Hepatocyte (in vitro differentiated cells): Measurements from ENCODE around the gene SPP1. TPM values are rescaled to one million over a fixed set of nuclear protein-coding genes. Genes with fewer than 3 reads are reported as not detected.

Experiments used
- DNase-seq: peaks from one replicate; pipeline ENCODE4 v3.0.0-alpha.2; 2016; ENCODE audit warnings: low spot score
- H2AFZ ChIP-seq: fragments of 200-600 bp; sonication (generic); 2 replicates; pipeline ENCODE4 v1.6.0; 2016; ENCODE audit warnings: antibody characterized with exemption, mild to moderate bottlenecking
- H3K27ac ChIP-seq: fragments of 200-600 bp; sonication (generic); 2 replicates; pipeline ENCODE4 v1.5.1; 2016; ENCODE audit warnings: mild to moderate bottlenecking
- H3K27me3 ChIP-seq: fragments of 200-600 bp; sonication (generic); 2 replicates; pipeline ENCODE4 v1.6.1; 2016
- H3K36me3 ChIP-seq: fragments of 200-600 bp; sonication (generic); replicated peaks from 2 replicates; pipeline ENCODE4 v1.5.1; 2016; ENCODE audit warnings: low read depth; ENCODE audit not compliant: insufficient read depth
- H3K4me1 ChIP-seq: fragments of 200-600 bp; sonication (generic); 2 replicates; pipeline ENCODE4 v1.5.1; 2016; ENCODE audit warnings: mild to moderate bottlenecking, moderate library complexity; ENCODE audit not compliant: insufficient read depth
- H3K4me2 ChIP-seq: fragments of 200-600 bp; sonication (generic); 2 replicates; pipeline ENCODE4 v1.6.0; 2016
- H3K4me3 ChIP-seq: fragments of 200-600 bp; sonication (generic); 2 replicates; pipeline ENCODE4 v1.5.1; 2016; ENCODE audit warnings: mild to moderate bottlenecking
- H3K79me2 ChIP-seq: fragments of 200-600 bp; sonication (generic); 2 replicates; pipeline ENCODE4 v1.6.0; 2017; ENCODE audit warnings: mild to moderate bottlenecking
- H3K9me2 ChIP-seq: fragments of 200-600 bp; sonication (generic); replicated peaks from 2 replicates; pipeline ENCODE4 v1.6.0; 2017; ENCODE audit warnings: mild to moderate bottlenecking; ENCODE audit not compliant: insufficient read depth
- H3K9me3 ChIP-seq: fragments of 200-600 bp; sonication (generic); 2 replicates; pipeline ENCODE4 v1.5.1; 2016; ENCODE audit warnings: low read depth, mild to moderate bottlenecking
- H4K20me1 ChIP-seq: fragments of 200-600 bp; sonication (generic); 2 replicates; pipeline ENCODE4 v1.6.0; 2016; ENCODE audit warnings: mild to moderate bottlenecking; ENCODE audit not compliant: insufficient read depth, poor library complexity, severe bottlenecking
- EZH2 ChIP-seq: fragments of 200-600 bp; sonication (generic); IDR thresholded peaks from 2 replicates; pipeline ENCODE4 v1.6.1; 2016; ENCODE audit warnings: antibody characterized with exemption, mild to moderate bottlenecking, borderline replicate concordance
- EZH2phosphoT487 ChIP-seq: fragments of 200-600 bp; sonication (generic); IDR thresholded peaks from one replicate; pipeline ENCODE4 v1.6.1; 2018; ENCODE audit warnings: antibody characterized with exemption, mild to moderate bottlenecking, low read depth, moderate library complexity; ENCODE audit not compliant: unreplicated experiment, severe bottlenecking
- WGBS: methylation state at CpG from one replicate; pipeline ENCODE4 v1.1.6; 2016; ENCODE audit warnings: low lambda C conversion rate; ENCODE audit errors: missing lambda C conversion rate; 5-methylcytosine and 5-hydroxymethylcytosine counted together
- polyA plus RNA-seq: library from polyadenylated mRNA; unstranded; fragments of >200 nt; fragmentation: Nextera tagmentation; extraction: Ambion mirVana; gene quantifications from 2 replicates; pipeline ENCODE4 v1.2.1, GENCODE V29; 2016
- total RNA-seq: library from RNA; depleted of rRNA; stranded (reverse); fragments of >200 nt; gene quantifications from 2 replicates; pipeline ENCODE4 v1.2.3, GENCODE V29; 2014
- TF ChIP-seq, protein P1 (sequence below): fragments of 200-600 bp; sonication (generic); IDR thresholded peaks from 2 replicates; pipeline ENCODE4 v1.5.1; 2016; ENCODE audit warnings: antibody characterized with exemption, mild to moderate bottlenecking; ENCODE audit not compliant: poor library complexity

SPP1 gene
- total and polyA plus RNA-seq, 2 experiments from 2014 or later, result 225 to 244 TPM

- Histone ChIP-seq H3K4me1 (peaks cover 9% of the 10 kb centered on the region), H3K9me3 (no peaks in the 10 kb centered on the region), H3K36me3 (no peaks in the 10 kb centered on the region), H3K79me2 (peaks cover 50% of the 10 kb centered on the region), H3K27me3 (no peaks in the 10 kb centered on the region), H3K4me3 (peak overlapping the region; percentile 45), H3K9me2 (no peaks in the 10 kb centered on the region), H3K27ac (peak overlapping the region; percentile 89), H3K4me2 (peak overlapping the region; percentile 80), H4K20me1 (peaks cover 21% of the 10 kb centered on the region), H2AFZ (peak overlapping the region; percentile 38)
- peak; percentile 67 for DNase-seq
- TF ChIP-seq EZH2phosphoT487 (no peak), EZH2 (no peak)
- TF ChIP-seq, protein P1, sequence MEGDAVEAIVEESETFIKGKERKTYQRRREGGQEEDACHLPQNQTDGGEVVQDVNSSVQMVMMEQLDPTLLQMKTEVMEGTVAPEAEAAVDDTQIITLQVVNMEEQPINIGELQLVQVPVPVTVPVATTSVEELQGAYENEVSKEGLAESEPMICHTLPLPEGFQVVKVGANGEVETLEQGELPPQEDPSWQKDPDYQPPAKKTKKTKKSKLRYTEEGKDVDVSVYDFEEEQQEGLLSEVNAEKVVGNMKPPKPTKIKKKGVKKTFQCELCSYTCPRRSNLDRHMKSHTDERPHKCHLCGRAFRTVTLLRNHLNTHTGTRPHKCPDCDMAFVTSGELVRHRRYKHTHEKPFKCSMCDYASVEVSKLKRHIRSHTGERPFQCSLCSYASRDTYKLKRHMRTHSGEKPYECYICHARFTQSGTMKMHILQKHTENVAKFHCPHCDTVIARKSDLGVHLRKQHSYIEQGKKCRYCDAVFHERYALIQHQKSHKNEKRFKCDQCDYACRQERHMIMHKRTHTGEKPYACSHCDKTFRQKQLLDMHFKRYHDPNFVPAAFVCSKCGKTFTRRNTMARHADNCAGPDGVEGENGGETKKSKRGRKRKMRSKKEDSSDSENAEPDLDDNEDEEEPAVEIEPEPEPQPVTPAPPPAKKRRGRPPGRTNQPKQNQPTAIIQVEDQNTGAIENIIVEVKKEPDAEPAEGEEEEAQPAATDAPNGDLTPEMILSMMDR, result no peak
- WGBS, result 2% methylated on average over 32 of the region's 51 CpGs
These were observed 32.7 kb downstream of the SPP1 start for GRCh38 chr4:88008122-88008742.

- Histone ChIP-seq H3K4me2 (peak overlapping the region; percentile 80), H3K36me3 (no peaks in the 10 kb centered on the region), H3K9me3 (no peaks in the 10 kb centered on the region), H3K4me3 (peak overlapping the region; percentile 45), H3K27ac (peak overlapping the region; percentile 89), H3K9me2 (no peaks in the 10 kb centered on the region), H3K27me3 (no peaks in the 10 kb centered on the region), H2AFZ (peak overlapping the region; percentile 38), H3K4me1 (peaks cover 9% of the 10 kb centered on the region), H4K20me1 (peaks cover 21% of the 10 kb centered on the region), H3K79me2 (peaks cover 55% of the 10 kb centered on the region)
- TF ChIP-seq, protein P1, result no peak
- no peak for TF ChIP-seq EZH2
- TF ChIP-seq EZH2phosphoT487, result no peak
- DNase-seq, result no peak
- WGBS, result 14% methylated on average over 5 of the region's 5 CpGs
These were observed 33.2 kb downstream of the SPP1 start for GRCh38 chr4:88008743-88009171.

- no peak for DNase-seq
- no peaks in the 10 kb centered on the region for H3K9me2 ChIP-seq
- no peak overlapping the region for H2AFZ ChIP-seq
- no peak overlapping the region for H3K27ac ChIP-seq
- peaks cover 9% of the 10 kb centered on the region for H3K4me1 ChIP-seq
- 70% methylated on average over 5 of the region's 5 CpGs for WGBS
- TF ChIP-seq, protein P1, result no peak
- TF ChIP-seq EZH2phosphoT487, result no peak
- no peak for TF ChIP-seq EZH2
- peaks cover 21% of the 10 kb centered on the region for H4K20me1 ChIP-seq
- peaks cover 66% of the 10 kb centered on the region for H3K79me2 ChIP-seq
- no peak overlapping the region for H3K4me3 ChIP-seq
- no peaks in the 10 kb centered on the region for H3K9me3 ChIP-seq
- H3K27me3 ChIP-seq, result no peaks in the 10 kb centered on the region
- H3K36me3 ChIP-seq, result no peaks in the 10 kb centered on the region
- H3K4me2 ChIP-seq, result peak overlapping the region; percentile 80
These were observed 34.4 kb downstream of the SPP1 start for GRCh38 chr4:88009871-88010270.
